HepG2 (cell line): ENCODE results near the gene LSM2. TPM values are rescaled to one million over a fixed set of nuclear protein-coding genes. Genes with fewer than 3 reads are reported as not detected.

Experiments used
- ATF3 ChIP-seq: sonication (generic); formaldehyde crosslinking; IDR thresholded peaks from 2 replicates; pipeline ENCODE4 v1.4.0; 2020; ENCODE audit warnings: missing genetic modification reagents
- CEBPB ChIP-seq: IDR thresholded peaks from 2 replicates; pipeline ENCODE4 v1.6.1; 2011; ENCODE audit warnings: low read depth, low read length, improper control_type of control experiment, borderline replicate concordance
- DZIP1 ChIP-seq: sonication (generic); formaldehyde crosslinking; IDR thresholded peaks from 2 replicates; pipeline ENCODE4 v1.5.0; 2020; ENCODE audit warnings: mild to moderate bottlenecking, missing genetic modification reagents
- ETV6 ChIP-seq: sonication (generic); formaldehyde crosslinking; conservative IDR thresholded peaks from 2 replicates; pipeline ENCODE4 v1.4.0; 2020; ENCODE audit warnings: missing genetic modification reagents
- GATAD2A ChIP-seq: IDR thresholded peaks from 2 replicates; pipeline ENCODE4 v1.6.1; 2016
- JUN ChIP-seq: sonication (generic); formaldehyde crosslinking; IDR thresholded peaks from 2 replicates; pipeline ENCODE4 v1.4.0; 2020; ENCODE audit warnings: mild to moderate bottlenecking, missing genetic modification reagents
- MIXL1 ChIP-seq: IDR thresholded peaks from 2 replicates; pipeline ENCODE4 v1.6.1; 2016
- MTF2 ChIP-seq: sonication (generic); formaldehyde crosslinking; IDR thresholded peaks from 2 replicates; pipeline ENCODE4 v1.5.0; 2020; ENCODE audit warnings: missing genetic modification reagents, borderline replicate concordance
- NCOA2 ChIP-seq: sonication (generic); formaldehyde crosslinking; IDR thresholded peaks from 2 replicates; pipeline ENCODE4 v1.8.0; 2022; ENCODE audit warnings: inconsistent platforms
- NR2F6 ChIP-seq, 2 experiments: IDR thresholded peaks; 2 replicates each; pipeline ENCODE4 v1.6.1; 2016; ENCODE audit warnings: antibody characterized with exemption in 1 of 2, mild to moderate bottlenecking in 1 of 2
- SNAPC2 ChIP-seq: sonication (generic); formaldehyde crosslinking; IDR thresholded peaks from 2 replicates; pipeline ENCODE4 v1.8.1; 2022; ENCODE audit warnings: mild to moderate bottlenecking, missing genetic modification reagents
- SOX5 ChIP-seq: IDR thresholded peaks from 2 replicates; pipeline ENCODE4 v1.6.1; 2016; ENCODE audit warnings: borderline replicate concordance
- SOX6 ChIP-seq, 2 experiments: fragments of 450-650 bp in 1 of 2; sonication (generic) in 1 of 2; formaldehyde crosslinking in 1 of 2; IDR thresholded peaks; 2 replicates each; pipeline versions ENCODE4 v1.4.0 to v1.6.1; 2017 to 2020; ENCODE audit warnings: antibody characterized with exemption in 1 of 2, mild to moderate bottlenecking in 1 of 2, missing genetic modification reagents in 1 of 2
- TFAP4 ChIP-seq: sonication (generic); IDR thresholded peaks from 2 replicates; pipeline ENCODE4 v1.6.1; 2016; ENCODE audit warnings: low read depth, borderline replicate concordance
- XBP1 ChIP-seq: sonication (generic); formaldehyde crosslinking; IDR thresholded peaks from 2 replicates; pipeline ENCODE4 v1.5.0; 2020; ENCODE audit warnings: missing genetic modification reagents
- ZBTB25 ChIP-seq: IDR thresholded peaks from 2 replicates; pipeline ENCODE4 v1.6.1; 2018; ENCODE audit warnings: missing genetic modification reagents
- ZMYM2 ChIP-seq: sonication (generic); formaldehyde crosslinking; IDR thresholded peaks from 2 replicates; pipeline ENCODE4 v1.8.0; 2022; ENCODE audit warnings: mild to moderate bottlenecking, missing genetic modification reagents
- ZNF207 ChIP-seq: fragments of 450-650 bp; IDR thresholded peaks from 2 replicates; pipeline ENCODE4 v1.6.1; 2016; ENCODE audit warnings: antibody characterized with exemption, borderline replicate concordance
- ZNF235 ChIP-seq: sonication (generic); formaldehyde crosslinking; IDR thresholded peaks from 2 replicates; pipeline ENCODE4 v1.8.1; 2023; ENCODE audit warnings: mild to moderate bottlenecking, missing genetic modification reagents, borderline replicate concordance
- ZNF33A ChIP-seq: sonication (generic); formaldehyde crosslinking; IDR thresholded peaks from 2 replicates; pipeline ENCODE4 v1.5.1; 2020; ENCODE audit warnings: missing genetic modification reagents, mild to moderate bottlenecking, moderate library complexity, borderline replicate concordance
- ZNF572 ChIP-seq: sonication (generic); formaldehyde crosslinking; IDR thresholded peaks from 2 replicates; pipeline ENCODE4 v1.5.1; 2020; ENCODE audit warnings: mild to moderate bottlenecking, missing genetic modification reagents
- ZNF644 ChIP-seq: IDR thresholded peaks from 2 replicates; pipeline ENCODE4 v1.6.1; 2016; ENCODE audit warnings: low read depth
- ZNF674 ChIP-seq: sonication (generic); formaldehyde crosslinking; IDR thresholded peaks from 2 replicates; pipeline ENCODE4 v1.5.0; 2020; ENCODE audit warnings: low read depth, mild to moderate bottlenecking, missing genetic modification reagents
- ZNF704 ChIP-seq: sonication (generic); formaldehyde crosslinking; IDR thresholded peaks from 2 replicates; pipeline ENCODE4 v1.8.1; 2023; ENCODE audit warnings: mild to moderate bottlenecking, inconsistent platforms, moderate library complexity, missing genetic modification reagents, borderline replicate concordance
- ZNF713 ChIP-seq: sonication (generic); formaldehyde crosslinking; IDR thresholded peaks from 2 replicates; pipeline ENCODE4 v1.4.0; 2020; ENCODE audit warnings: mild to moderate bottlenecking, missing genetic modification reagents
- ZNF839 ChIP-seq: sonication (generic); formaldehyde crosslinking; IDR thresholded peaks from 2 replicates; pipeline ENCODE4 v1.4.0; 2020; ENCODE audit warnings: missing genetic modification reagents, mild to moderate bottlenecking, borderline replicate concordance
- ZSCAN29 ChIP-seq: sonication (generic); formaldehyde crosslinking; conservative IDR thresholded peaks from 2 replicates; pipeline ENCODE4 v1.4.0; 2020; ENCODE audit warnings: mild to moderate bottlenecking, missing genetic modification reagents
- polyA plus RNA-seq, 8 experiments: library from polyadenylated mRNA; depleted of rRNA in 3 of 8; stranded (reverse) in 7 of 8; unstranded in 1 of 8; fragments of >200 nt; fragmentation: Illumina TruSeq in 4 of 8; extraction: Trizol in 4 of 8; gene quantifications; 2 replicates each; pipeline versions ENCODE4 v1.2.1 to v1.2.3, GENCODE V29; 2011 to 2016; ENCODE audit warnings: low read depth in 4 of 8, missing spikeins in 1 of 8, mixed read lengths in 1 of 8; ENCODE audit not compliant: insufficient read depth in 1 of 8
- total RNA-seq, 5 experiments: library from RNA; depleted of rRNA; stranded (reverse); fragments of >200 nt; fragmentation: Illumina TruSeq; extraction: Trizol; gene quantifications; 2 replicates each; pipeline ENCODE4 v1.2.3, GENCODE V29; 2016; ENCODE audit warnings: low read depth in 1 of 5

Gene LSM2
- total and polyA plus RNA-seq, 2 of the 13 experiments (the other 11 are each of a cell fraction or from before 2014, with no cell fraction given), result 69.4 to 90.5 TPM

- TF ChIP-seq MIXL1 (CRISPR knock-in tag) (0 out of 2 replicates have a peak, but pooled peaks have one; percentile 5), DZIP1 (CRISPR knock-in tag) (no peak), GATAD2A (peak; percentile 67), ZNF207 (no peak), ZNF235 (CRISPR knock-in tag) (no peak), TFAP4 (no peak), ZNF713 (CRISPR knock-in tag) (no peak), ATF3 (CRISPR knock-in tag) (no peak), NCOA2 (CRISPR knock-in tag) (peak; percentile 18), ETV6 (CRISPR knock-in tag) (no peak), XBP1 (no peak), SOX5 (CRISPR knock-in tag) (peak; percentile 5; the same call in 1 of the 2 replicates), ZMYM2 (CRISPR knock-in tag) (0 out of 2 replicates have a peak, but pooled peaks have one; percentile 11), SNAPC2 (CRISPR knock-in tag) (no peak), ZNF704 (CRISPR knock-in tag) (no peak), ZNF839 (no peak), ZSCAN29 (CRISPR knock-in tag) (no peak), NR2F6 (IDR thresholded peaks at IDR 0.05) (0 out of 2 replicates have a peak, but pooled peaks have one; percentile 13), NR2F6 (CRISPR knock-in tag; IDR thresholded peaks at IDR 0.05) (no peak), ZNF572 (CRISPR knock-in tag) (no peak), MTF2 (no peak), CEBPB (no peak), ZBTB25 (CRISPR knock-in tag) (no peak), SOX6 (IDR thresholded peaks at IDR 0.05) (no peak), SOX6 (CRISPR knock-in tag; IDR thresholded peaks at IDR 0.05) (peak; percentile 48; the same call in 1 of the 2 replicates), ZNF33A (CRISPR knock-in tag) (no peak), ZNF644 (CRISPR knock-in tag) (peak; percentile 7; the same call in 1 of the 2 replicates), JUN (no peak), ZNF674 (no peak)
Observed at GRCh38 chr6:31819871-31820299, 13.1 kb upstream of the LSM2 start (continued).
